A673 (cell line): ENCODE data around the gene ALOX15B. TPM values are rescaled to one million over a fixed set of nuclear protein-coding genes. Genes with fewer than 3 reads are reported as not detected.
A peak's percentile ranks its signal among the peaks of the same experiment; 100 is the strongest.
"Not testable (repeated sequence)": the region's sequence is repeated elsewhere in the genome, so short reads cannot be mapped to it uniquely, and the experiment has no call there.

Source experiments
- BruUV-seq: library from RNA; stranded (reverse); fragments of 400-500 nt; replicated peaks from 2 replicates; lab custom pipeline; 2021; lab: Mats Ljungman, UMichigan
- CTCF ChIA-PET: fragments of 300-600 bp; sonication (Branson Sonifier 250); formaldehyde crosslinking; loops from one replicate; lab custom pipeline; 2022; ENCODE audit warnings: antibody characterized with exemption; lab: Charles Lee
- POLR2A ChIA-PET: fragments of 300-600 bp; sonication (Branson Sonifier 250); formaldehyde crosslinking; loops from one replicate; lab custom pipeline; 2022; ENCODE audit warnings: antibody characterized with exemption; ENCODE audit not compliant: low non-redundant PET; lab: Charles Lee
- DNase-seq: peaks from one replicate; pipeline ENCODE4 v3.0.0-alpha.2; 2015; ENCODE audit warnings: low spot score
- H3K27ac ChIP-seq: fragments of 200-600 bp; sonication (generic); 2 replicates; pipeline ENCODE4 v1.5.1; 2016; ENCODE audit warnings: mixed run types, low read depth, mild to moderate bottlenecking, mixed read lengths, antibody characterized with exemption, low read length; ENCODE audit not compliant: poor library complexity, severe bottlenecking
- H3K27me3 ChIP-seq: fragments of 200-600 bp; sonication (generic); replicated peaks from 2 replicates; pipeline ENCODE4 v1.6.1; 2017; ENCODE audit warnings: mixed run types, low read depth, mild to moderate bottlenecking, mixed read lengths, antibody characterized with exemption, low read length; ENCODE audit not compliant: insufficient read depth, poor library complexity
- H3K36me3 ChIP-seq: fragments of 200-600 bp; sonication (generic); 2 replicates; pipeline ENCODE4 v1.6.1; 2016; ENCODE audit warnings: mixed run types, mild to moderate bottlenecking, mixed read lengths, antibody characterized with exemption, low read length; ENCODE audit not compliant: insufficient read depth, poor library complexity, severe bottlenecking
- H3K4me1 ChIP-seq: fragments of 200-600 bp; sonication (generic); 2 replicates; pipeline ENCODE4 v1.6.1; 2017; ENCODE audit warnings: mixed run types, mild to moderate bottlenecking, mixed read lengths, antibody characterized with exemption, low read length; ENCODE audit not compliant: insufficient read depth, poor library complexity, severe bottlenecking
- H3K4me3 ChIP-seq: fragments of 200-600 bp; sonication (generic); 2 replicates; pipeline ENCODE4 v1.5.1; 2016; ENCODE audit warnings: low read depth, mixed run types, mild to moderate bottlenecking, mixed read lengths, low read length; ENCODE audit not compliant: poor library complexity, severe bottlenecking
- H3K9me3 ChIP-seq: fragments of 200-600 bp; sonication (generic); 2 replicates; pipeline ENCODE4 v1.6.1; 2016; ENCODE audit warnings: mixed run types, low read depth, mild to moderate bottlenecking, mixed read lengths, antibody characterized with exemption, low read length; ENCODE audit not compliant: poor library complexity, severe bottlenecking
- CTCF ChIP-seq: fragments of 300-800, 200-600 bp; sonication (generic); conservative IDR thresholded peaks from 2 replicates; pipeline ENCODE4 v1.5.1; 2017; ENCODE audit warnings: low read depth, mild to moderate bottlenecking, antibody characterized with exemption, low read length, moderate library complexity, mixed read lengths
- EZH2 ChIP-seq: fragments of 200-600 bp; sonication (generic); IDR thresholded peaks from 2 replicates; pipeline ENCODE4 v1.6.1; 2017; ENCODE audit warnings: borderline replicate concordance, low read depth, mild to moderate bottlenecking, mixed read lengths, antibody characterized with exemption, low read length; ENCODE audit not compliant: poor library complexity, severe bottlenecking
- intact Hi-C: fragments of 100-400 bp; cut with micrococcal nuclease; formaldehyde crosslinking; loops from one replicate; pipeline ENCODE4 v1.10.0; 2022; ENCODE audit not compliant: unreplicated experiment
- total RNA-seq: library from RNA; stranded (reverse); gene quantifications from 2 replicates; pipeline ENCODE4 v1.2.3, GENCODE V29; 2021

The ALOX15B gene
- total RNA-seq, 1 experiment from 2014 or later = 0.30 TPM

GRCh38 chr17:8057691-8058114 lies 18.8 kb downstream of the ALOX15B start:
- TF ChIP-seq EZH2 = no peak
- TF ChIP-seq CTCF = peak; percentile 80
- H3K27me3 ChIP-seq = peaks cover 14% of the 10 kb centered on the region
- H3K36me3 ChIP-seq = no peaks in the 10 kb centered on the region
- ChIA-PET CTCF (interaction anchor here (0.6 to 2.7 kb wide), 11 partner anchors 12 to 608 kb away, joined by 3 to 12 read pairs (median 4); partner anchors contain the start of genes CYB5D1 and NAA38), POLR2A (no interaction called here)
- DNase-seq = peak; percentile 92
- peaks cover 17% of the 10 kb centered on the region for H3K4me1 ChIP-seq
- H3K27ac ChIP-seq = no peak overlapping the region
- no peaks in the 10 kb centered on the region for H3K9me3 ChIP-seq
- no peak overlapping the region for H3K4me3 ChIP-seq
- intact Hi-C loops = loop anchor here (1.0 to 5.0 kb wide), 6 partner anchors 17 to 315 kb away; no protein-coding TSS in a partner anchor
- no TSS peak for BruUV-seq

- peaks cover 17% of the 10 kb centered on the region for H3K4me1 ChIP-seq
- TF ChIP-seq CTCF (no peak), EZH2 (no peak)
- no peak overlapping the region for H3K4me3 ChIP-seq
- H3K36me3 ChIP-seq = no peaks in the 10 kb centered on the region
- H3K9me3 ChIP-seq = no peaks in the 10 kb centered on the region
- no TSS peak for BruUV-seq
- no peak overlapping the region for H3K27ac ChIP-seq
- no peak for DNase-seq
- H3K27me3 ChIP-seq = peaks cover 14% of the 10 kb centered on the region
- CTCF ChIA-PET = interaction anchor here (0.6 to 2.7 kb wide), 2 partner anchors 18 to 123 kb away, joined by 5 to 12 read pairs; no protein-coding TSS in a partner anchor
- POLR2A ChIA-PET = no interaction called here
- intact Hi-C loops = loop anchor here (5.0 kb wide), 4 partner anchors 42 to 317 kb away; no protein-coding TSS in a partner anchor
Measured at GRCh38 chr17:8059131-8059530, 20.3 kb downstream of the ALOX15B start.

GRCh38 chr17:8060274-8060673 lies 21.4 kb downstream of the ALOX15B start:
- no TSS peak for BruUV-seq
- peak; percentile 83 for DNase-seq
- Histone ChIP-seq H3K36me3 (no peaks in the 10 kb centered on the region), H3K27ac (no peak overlapping the region), H3K4me3 (no peak overlapping the region), H3K27me3 (peaks cover 14% of the 10 kb centered on the region), H3K4me1 (peaks cover 17% of the 10 kb centered on the region), H3K9me3 (no peaks in the 10 kb centered on the region)
- intact Hi-C loops = loop anchor here (5.0 kb wide), 1 partner anchor 57 kb away; the partner anchor contains the start of gene ALOXE3
- TF ChIP-seq EZH2 = no peak
- TF ChIP-seq CTCF = peak; percentile 76
- ChIA-PET POLR2A (interaction anchor here (0.6 kb wide), 1 partner anchor 18 kb away, joined by 21 read pairs; no protein-coding TSS in a partner anchor), CTCF (interaction anchor here (0.5 to 2.0 kb wide), 8 partner anchors 13 to 188 kb away, joined by 3 to 14 read pairs (median 4); partner anchors contain the start of genes ALOXE3 and CTC1)

DNA sequence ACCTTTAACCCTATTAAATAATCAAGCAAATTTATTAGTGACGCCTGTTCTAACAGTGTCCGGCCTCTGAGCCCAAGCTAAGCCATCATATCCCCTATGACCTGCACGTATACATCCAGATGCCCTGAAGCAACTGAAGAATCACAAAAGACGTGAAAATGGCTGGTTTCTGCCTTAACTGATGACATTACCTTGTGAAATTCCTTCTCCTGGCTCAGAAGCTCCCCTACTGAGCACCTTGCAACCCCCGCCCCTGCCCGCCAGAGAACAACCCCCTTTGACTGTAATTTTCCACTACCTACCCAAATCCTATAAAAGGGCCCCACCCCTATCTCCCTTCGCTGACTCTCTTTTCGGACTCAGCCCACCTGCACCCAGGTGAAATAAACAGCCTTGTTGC lies 23.0 kb downstream of the ALOX15B start:
- peaks cover 14% of the 10 kb centered on the region for H3K27me3 ChIP-seq
- H3K4me3 ChIP-seq, DNase-seq, H3K9me3 ChIP-seq, H3K27ac ChIP-seq, H3K4me1 ChIP-seq, POLR2A ChIA-PET, H3K36me3 ChIP-seq, BruUV-seq: not testable (repeated sequence)
- CTCF ChIA-PET = interaction anchor here (0.6 to 1.8 kb wide), 2 partner anchors 12 to 27 kb away, joined by 5 to 9 read pairs; no protein-coding TSS in a partner anchor
- intact Hi-C loops = loop anchor here (5.0 kb wide), 1 partner anchor 55 kb away; the partner anchor contains the start of gene ALOXE3
